WTC11 (cell line): ENCODE data around the gene C10orf120. TPM values are rescaled to one million over a fixed set of nuclear protein-coding genes. Genes with fewer than 3 reads are reported as not detected.

ENCODE experiments used
- ATAC-seq: fragments of 200-7000 bp; cut with Tn5 transposase; 2 replicates; pipeline ENCODE4 v1.10.0; 2021; ENCODE audit warnings: mild to moderate bottlenecking, moderate library complexity
- CTCF ChIA-PET: fragments of 300-600 bp; sonication (Branson Sonifier 250); formaldehyde crosslinking; loops from one replicate; lab custom pipeline; 2021; ENCODE audit warnings: antibody characterized with exemption; lab: Charles Lee
- POLR2A ChIA-PET: fragments of 350-600 bp; sonication (Branson Sonifier 250); formaldehyde crosslinking; loops from one replicate; lab custom pipeline; 2021; ENCODE audit warnings: antibody characterized with exemption; lab: Charles Lee
- DNase-seq: peaks from one replicate; pipeline ENCODE4 v3.0.0; 2021; ENCODE audit warnings: low spot score
- H3K27ac Mint-ChIP-seq: 2 replicates; pipeline ENCODE4 v1.8.0; 2021; ENCODE audit warnings: mixed read lengths
- H3K27me3 Mint-ChIP-seq: 2 replicates; pipeline ENCODE4 v1.8.0; 2021; ENCODE audit warnings: low read depth, mild to moderate bottlenecking, moderate library complexity, mixed read lengths
- H3K36me3 Mint-ChIP-seq: 2 replicates; pipeline ENCODE4 v1.8.0; 2021; ENCODE audit warnings: mixed read lengths
- H3K4me1 Mint-ChIP-seq: 2 replicates; pipeline ENCODE4 v1.8.0; 2022; ENCODE audit warnings: mixed read lengths
- H3K4me3 Mint-ChIP-seq: 2 replicates; pipeline ENCODE4 v1.8.0; 2021; ENCODE audit warnings: mild to moderate bottlenecking, moderate library complexity, mixed read lengths
- H3K9me3 Mint-ChIP-seq: 2 replicates; pipeline ENCODE4 v1.8.0; 2021; ENCODE audit warnings: mixed read lengths
- AFF4 ChIP-seq: sonication (generic); formaldehyde crosslinking; IDR thresholded peaks from 2 replicates; pipeline ENCODE4 v1.8.1; 2023; ENCODE audit warnings: mild to moderate bottlenecking, missing genetic modification reagents, borderline replicate concordance
- AR ChIP-seq: fragments of 250-450 bp; sonication (Bioruptor Pico); IDR thresholded peaks from 2 replicates; pipeline ENCODE4 v1.9.0; 2021; ENCODE audit warnings: mild to moderate bottlenecking
- ERG ChIP-seq: fragments of 250-450 bp; sonication (Bioruptor Pico); IDR thresholded peaks from 2 replicates; pipeline ENCODE4 v1.8.0; 2021; ENCODE audit warnings: mild to moderate bottlenecking
- HMGXB4 ChIP-seq: sonication (generic); formaldehyde crosslinking; IDR thresholded peaks from 2 replicates; pipeline ENCODE4 v1.8.1; 2023; ENCODE audit warnings: mild to moderate bottlenecking, moderate library complexity, missing genetic modification reagents
- JAZF1 ChIP-seq: fragments of 250-450 bp; sonication (Bioruptor Pico); IDR thresholded peaks from 2 replicates; pipeline ENCODE4 v1.9.0; 2021; ENCODE audit warnings: moderate library complexity, mild to moderate bottlenecking, inconsistent platforms
- MLX ChIP-seq: sonication (generic); formaldehyde crosslinking; IDR thresholded peaks from 2 replicates; pipeline ENCODE4 v1.8.1; 2023; ENCODE audit warnings: mild to moderate bottlenecking, missing genetic modification reagents, moderate library complexity
- MXD4 ChIP-seq: fragments of 250-450 bp; sonication (Bioruptor Pico); IDR thresholded peaks from 2 replicates; pipeline ENCODE4 v1.8.0; 2021; ENCODE audit warnings: mild to moderate bottlenecking, moderate library complexity, borderline replicate concordance
- NR1H2 ChIP-seq: sonication (generic); formaldehyde crosslinking; IDR thresholded peaks from 2 replicates; pipeline ENCODE4 v1.9.0; 2021; ENCODE audit warnings: mild to moderate bottlenecking, moderate library complexity, missing genetic modification reagents
- TEAD1 ChIP-seq: sonication (generic); formaldehyde crosslinking; IDR thresholded peaks from 2 replicates; pipeline ENCODE4 v1.8.0; 2022; ENCODE audit warnings: mild to moderate bottlenecking, missing genetic modification reagents
- ZNF138 ChIP-seq: sonication (generic); formaldehyde crosslinking; conservative IDR thresholded peaks from 2 replicates; pipeline ENCODE4 v1.8.1; 2022; ENCODE audit warnings: mild to moderate bottlenecking, moderate library complexity, missing genetic modification reagents
- ZNF219 ChIP-seq: sonication (generic); formaldehyde crosslinking; IDR thresholded peaks from 2 replicates; pipeline ENCODE4 v1.8.0; 2023; ENCODE audit warnings: missing genetic modification reagents, mild to moderate bottlenecking, borderline replicate concordance
- ZNF317 ChIP-seq: sonication (generic); formaldehyde crosslinking; IDR thresholded peaks from 2 replicates; pipeline ENCODE4 v1.8.1; 2023; ENCODE audit warnings: low read depth, mild to moderate bottlenecking, moderate library complexity, missing genetic modification reagents, borderline replicate concordance
- ZNF671 ChIP-seq: fragments of 250-450 bp; sonication (Bioruptor Pico); IDR thresholded peaks from 2 replicates; pipeline ENCODE4 v1.8.0; 2021; ENCODE audit warnings: mild to moderate bottlenecking
- total RNA-seq: library from RNA; stranded (reverse); gene quantifications from 3 replicates; pipeline ENCODE4 v1.2.3, GENCODE V29; 2021
- TF ChIP-seq, protein P1 (sequence below): sonication (generic); formaldehyde crosslinking; IDR thresholded peaks from 2 replicates; pipeline ENCODE4 v1.8.0; 2022; ENCODE audit warnings: mild to moderate bottlenecking, missing genetic modification reagents
- TF ChIP-seq, protein P2 (sequence below): fragments of 250-450 bp; sonication (Bioruptor Pico); conservative IDR thresholded peaks from 2 replicates; pipeline ENCODE4 v1.9.0; 2021; ENCODE audit warnings: mild to moderate bottlenecking
- TF ChIP-seq, protein P3 (sequence below): sonication (generic); formaldehyde crosslinking; IDR thresholded peaks from 2 replicates; pipeline ENCODE4 v1.8.1; 2023; ENCODE audit warnings: mild to moderate bottlenecking, missing genetic modification reagents, moderate library complexity

C10orf120 gene
- total RNA-seq, 1 experiment from 2014 or later, result not detected

GRCh38 chr10:122713091-122713885, 13.6 kb upstream of the C10orf120 start (continued):
- TF ChIP-seq, protein P1, sequence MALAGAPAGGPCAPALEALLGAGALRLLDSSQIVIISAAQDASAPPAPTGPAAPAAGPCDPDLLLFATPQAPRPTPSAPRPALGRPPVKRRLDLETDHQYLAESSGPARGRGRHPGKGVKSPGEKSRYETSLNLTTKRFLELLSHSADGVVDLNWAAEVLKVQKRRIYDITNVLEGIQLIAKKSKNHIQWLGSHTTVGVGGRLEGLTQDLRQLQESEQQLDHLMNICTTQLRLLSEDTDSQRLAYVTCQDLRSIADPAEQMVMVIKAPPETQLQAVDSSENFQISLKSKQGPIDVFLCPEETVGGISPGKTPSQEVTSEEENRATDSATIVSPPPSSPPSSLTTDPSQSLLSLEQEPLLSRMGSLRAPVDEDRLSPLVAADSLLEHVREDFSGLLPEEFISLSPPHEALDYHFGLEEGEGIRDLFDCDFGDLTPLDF (CRISPR knock-in tag), result no peak
- TF ChIP-seq ZNF138 (CRISPR knock-in tag), result no peak
- TF ChIP-seq ZNF219, result no peak
- TF ChIP-seq ZNF317 (CRISPR knock-in tag), result no peak
- TF ChIP-seq TEAD1, result no peak
- TF ChIP-seq JAZF1, result no peak
- TF ChIP-seq, protein P2, sequence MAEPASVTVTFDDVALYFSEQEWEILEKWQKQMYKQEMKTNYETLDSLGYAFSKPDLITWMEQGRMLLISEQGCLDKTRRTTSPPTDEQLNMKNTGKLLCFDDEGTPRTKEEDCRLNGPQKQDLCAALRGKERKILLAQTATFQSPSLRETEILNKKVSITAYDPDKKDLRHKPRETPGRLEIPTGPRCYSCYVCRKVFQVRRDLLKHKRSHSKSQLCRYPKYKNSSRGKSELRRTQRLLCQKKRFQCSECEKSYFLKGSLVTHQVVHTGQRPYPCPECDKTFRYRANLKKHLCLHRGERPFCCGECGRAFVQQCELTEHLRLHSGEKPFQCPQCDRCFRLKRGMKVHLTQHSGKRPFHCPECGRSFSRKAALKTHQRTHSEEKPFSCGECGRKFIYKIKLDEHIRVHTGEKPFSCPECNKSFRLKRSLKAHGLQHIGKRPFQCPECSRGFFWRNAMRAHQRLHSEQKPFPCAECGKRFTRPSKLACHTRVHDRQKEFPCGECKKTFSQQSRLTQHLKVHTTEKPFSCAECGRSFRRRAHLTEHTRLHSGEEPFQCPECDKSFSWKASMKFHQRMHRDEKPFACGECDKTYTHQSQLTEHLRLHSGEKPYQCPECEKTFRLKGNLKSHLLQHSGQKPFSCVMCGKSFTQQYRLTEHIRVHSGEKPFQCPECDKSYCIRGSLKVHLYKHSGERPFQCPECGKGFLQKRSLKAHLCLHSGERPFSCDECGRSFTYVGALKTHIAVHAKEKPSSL (CRISPR knock-in tag), result no peak
- TF ChIP-seq MXD4 (CRISPR knock-in tag), result no peak

GRCh38 chr10:122710576-122710975, 10.9 kb upstream of the C10orf120 start:
- Mint-ChIP-seq H3K4me3 (no peak overlapping the region), H3K36me3 (no peaks in the 10 kb centered on the region), H3K27me3 (no peaks in the 10 kb centered on the region), H3K27ac (no peak overlapping the region), H3K9me3 (no peaks in the 10 kb centered on the region), H3K4me1 (peaks cover 18% of the 10 kb centered on the region)
- ATAC-seq (no peak), DNase-seq (no peak)
- TF ChIP-seq HMGXB4 (CRISPR knock-in tag), result no peak
- TF ChIP-seq ERG (CRISPR knock-in tag), result no peak
- TF ChIP-seq, protein P3, sequence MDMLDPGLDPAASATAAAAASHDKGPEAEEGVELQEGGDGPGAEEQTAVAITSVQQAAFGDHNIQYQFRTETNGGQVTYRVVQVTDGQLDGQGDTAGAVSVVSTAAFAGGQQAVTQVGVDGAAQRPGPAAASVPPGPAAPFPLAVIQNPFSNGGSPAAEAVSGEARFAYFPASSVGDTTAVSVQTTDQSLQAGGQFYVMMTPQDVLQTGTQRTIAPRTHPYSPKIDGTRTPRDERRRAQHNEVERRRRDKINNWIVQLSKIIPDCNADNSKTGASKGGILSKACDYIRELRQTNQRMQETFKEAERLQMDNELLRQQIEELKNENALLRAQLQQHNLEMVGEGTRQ (CRISPR knock-in tag), result no peak
- no peak for TF ChIP-seq ZNF671 (CRISPR knock-in tag)
- ChIA-PET CTCF (interaction anchor here (1.6 kb wide), 2 partner anchors 62 to 431 kb away, joined by 3 to 5 read pairs; no protein-coding TSS in a partner anchor), POLR2A (no interaction called here)

GRCh38 chr10:122709971-122710370, 10.3 kb upstream of the C10orf120 start:
- CTCF ChIA-PET, result interaction anchor here (1.2 to 1.6 kb wide), 3 partner anchors 16 to 430 kb away, joined by 3 to 5 read pairs (median 4); no protein-coding TSS in a partner anchor
- peaks cover 16% of the 10 kb centered on the region for H3K4me1 Mint-ChIP-seq
- H3K36me3 Mint-ChIP-seq, result no peaks in the 10 kb centered on the region
- ATAC-seq (no peak), DNase-seq (no peak)
- H3K9me3 Mint-ChIP-seq, result no peaks in the 10 kb centered on the region
- H3K4me3 Mint-ChIP-seq, result no peak overlapping the region
- no peak overlapping the region for H3K27ac Mint-ChIP-seq
- no peaks in the 10 kb centered on the region for H3K27me3 Mint-ChIP-seq
- POLR2A ChIA-PET, result no interaction called here
- TF ChIP-seq AR (CRISPR knock-in tag) (no peak), MLX (no peak), AFF4 (CRISPR knock-in tag) (no peak), NR1H2 (no peak)
